ENCODE measurements around the gene RNASE9. TPM values are rescaled to one million over a fixed set of nuclear protein-coding genes. Genes with fewer than 3 reads are reported as not detected.

Gene RNASE9
- not detected for total RNA-seq

GRCh38 chr14:20560961-20561360 lies at the start of gene RNASE9:
Gene RNASE9, minus strand, starts transcription at chr14:20561047.

DNA sequence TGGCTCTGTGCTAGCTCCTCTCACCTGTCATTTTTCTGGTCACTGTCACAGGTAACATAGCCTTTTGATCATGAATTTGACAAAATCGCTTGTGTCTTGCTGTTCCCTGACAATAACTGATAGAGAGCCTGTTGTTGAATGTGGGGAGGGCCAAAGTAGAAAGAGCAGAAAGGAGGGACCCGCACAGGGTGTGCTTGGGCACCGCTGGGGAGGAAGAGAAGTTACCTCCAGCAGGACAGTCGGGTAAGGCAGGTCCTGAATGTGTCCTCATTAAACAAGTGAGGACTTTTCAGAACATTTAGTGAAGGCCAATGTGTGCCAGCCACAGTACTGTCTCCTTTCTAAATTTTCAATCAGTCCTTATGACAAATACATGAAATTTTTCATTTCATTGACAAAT lies 30.4 kb upstream of the RNASE9 start, which contains the start of gene RNASE12:
Gene RNASE12 (minus strand): TSS at position 142 of the 400 bp plus-strand sequence. CDS start 653 bp downstream, outside the sequence.

DNA sequence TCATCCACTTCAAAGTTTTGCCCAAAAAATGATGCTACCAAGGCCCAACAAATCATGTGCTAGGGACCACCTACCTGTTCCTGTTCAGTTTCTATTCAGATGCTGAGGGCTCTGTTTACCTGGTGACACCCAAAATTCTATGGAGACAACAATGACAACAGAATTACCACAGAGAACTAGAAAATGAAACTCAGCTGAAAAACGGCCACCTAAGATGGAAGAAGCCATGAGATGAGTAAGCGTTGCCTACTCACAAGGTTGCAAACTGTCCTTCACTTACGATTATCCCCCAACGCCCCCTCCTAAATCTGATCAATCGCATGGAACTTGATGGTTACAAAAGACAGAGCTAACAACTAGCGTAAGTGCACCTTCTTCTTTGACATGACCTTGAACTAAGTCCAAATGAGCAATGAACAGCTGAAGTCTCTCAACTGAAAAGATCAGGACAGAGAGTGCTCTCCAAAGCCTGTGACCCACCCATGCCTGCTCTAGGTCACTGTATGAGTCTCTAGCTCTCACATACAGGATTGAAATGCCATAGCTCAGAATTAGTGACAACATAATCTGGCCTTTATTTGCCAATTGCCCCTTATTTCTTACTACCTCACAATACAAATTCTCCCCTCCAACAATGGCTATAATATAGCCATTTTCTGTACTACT lies 26.8 kb upstream of the RNASE9 start, which contains the start of gene RNASE11:
Gene RNASE11 (minus strand): TSS at position 513 of the 666 bp plus-strand sequence.

Other genes with a start within 250 kb of the RNASE9 start
- gene CCNB1IP1, start 227.8 kb downstream of the RNASE9 start, total RNA-seq: 66.4 TPM
- gene PARP2, start 217.4 kb downstream of the RNASE9 start, total RNA-seq: 22.1 TPM
- 8.8 TPM for gene TEP1, start 147.5 kb downstream of the RNASE9 start, total RNA-seq
- gene KLHL33, start 124.9 kb downstream of the RNASE9 start, total RNA-seq: 0.23 TPM
- gene OSGEP, start 106.2 kb downstream of the RNASE9 start, total RNA-seq: 32.8 TPM
- gene APEX1, start 105.8 kb downstream of the RNASE9 start, total RNA-seq: 53.3 TPM
- gene PIP4P1, start 99.6 kb downstream of the RNASE9 start, total RNA-seq: 29.5 TPM
- gene PNP, start 91.6 kb downstream of the RNASE9 start, total RNA-seq: 12.7 TPM
- gene RNASE10, start 55.5 kb downstream of the RNASE9 start, total RNA-seq: not detected
- not detected for gene RNASE11, start 27.0 kb upstream of the RNASE9 start, total RNA-seq
- gene RNASE12, start 30.3 kb upstream of the RNASE9 start, total RNA-seq: not detected
- gene OR6S1, start 80.6 kb upstream of the RNASE9 start, total RNA-seq: not detected
- gene RNASE4, start 123.5 kb upstream of the RNASE9 start, total RNA-seq: 1.2 TPM
- 0.92 TPM for gene ANG, start 127.7 kb upstream of the RNASE9 start, total RNA-seq
- gene EDDM3A, start 184.8 kb upstream of the RNASE9 start, total RNA-seq: not detected
- not detected for gene EDDM3B, start 207.4 kb upstream of the RNASE9 start, total RNA-seq
- gene RNASE6, start 220.2 kb upstream of the RNASE9 start, total RNA-seq: 1.4 TPM
- gene RNASE1, start 241.8 kb upstream of the RNASE9 start, total RNA-seq: 13.1 TPM